Kidney epithelial cell (primary cell): ENCODE results near the gene MLXIPL. TPM values are rescaled to one million over a fixed set of nuclear protein-coding genes. Genes with fewer than 3 reads are reported as not detected.
"Not testable (repeated sequence)": the region's sequence is repeated elsewhere in the genome, so short reads cannot be mapped to it uniquely, and the experiment has no call there.

ENCODE experiments used
- DNase-seq: peaks from one replicate; pipeline ENCODE4 v3.0.0-alpha.2; 2010; ENCODE audit warnings: low read depth
- H3K27me3 ChIP-seq: 2 replicates; pipeline ENCODE4 v1.6.0; 2011; ENCODE audit warnings: low read length; ENCODE audit not compliant: control insufficient read depth, insufficient read depth
- H3K36me3 ChIP-seq: 2 replicates; pipeline ENCODE4 v1.5.1; 2011; ENCODE audit warnings: low read length; ENCODE audit not compliant: control insufficient read depth, insufficient read depth
- H3K4me3 ChIP-seq: 2 replicates; pipeline ENCODE4 v1.5.1; 2011; ENCODE audit warnings: low read depth, mild to moderate bottlenecking, control low read depth, low read length
- total RNA-seq: library from RNA; depleted of rRNA; stranded (reverse); fragments of >200 nt; gene quantifications from 2 replicates; pipeline ENCODE4 v1.2.3, GENCODE V29; 2015
- TF ChIP-seq, protein P1 (sequence below): IDR thresholded peaks from 2 replicates; pipeline ENCODE4 v1.5.1; 2011; ENCODE audit warnings: mild to moderate bottlenecking, moderate library complexity, low read length, control low read depth, inconsistent platforms; ENCODE audit not compliant: insufficient read depth, poor library complexity, severe bottlenecking

Gene MLXIPL
- total RNA-seq, 1 donor from 2014 or later = 0.04 TPM

GRCh38 chr7:73611017-73611555, 13.2 kb downstream of the MLXIPL start:
- Histone ChIP-seq H3K4me3 (no peak overlapping the region), H3K27me3 (peaks cover 2% of the 10 kb centered on the region), H3K36me3 (no peaks in the 10 kb centered on the region)
- TF ChIP-seq, protein P1, sequence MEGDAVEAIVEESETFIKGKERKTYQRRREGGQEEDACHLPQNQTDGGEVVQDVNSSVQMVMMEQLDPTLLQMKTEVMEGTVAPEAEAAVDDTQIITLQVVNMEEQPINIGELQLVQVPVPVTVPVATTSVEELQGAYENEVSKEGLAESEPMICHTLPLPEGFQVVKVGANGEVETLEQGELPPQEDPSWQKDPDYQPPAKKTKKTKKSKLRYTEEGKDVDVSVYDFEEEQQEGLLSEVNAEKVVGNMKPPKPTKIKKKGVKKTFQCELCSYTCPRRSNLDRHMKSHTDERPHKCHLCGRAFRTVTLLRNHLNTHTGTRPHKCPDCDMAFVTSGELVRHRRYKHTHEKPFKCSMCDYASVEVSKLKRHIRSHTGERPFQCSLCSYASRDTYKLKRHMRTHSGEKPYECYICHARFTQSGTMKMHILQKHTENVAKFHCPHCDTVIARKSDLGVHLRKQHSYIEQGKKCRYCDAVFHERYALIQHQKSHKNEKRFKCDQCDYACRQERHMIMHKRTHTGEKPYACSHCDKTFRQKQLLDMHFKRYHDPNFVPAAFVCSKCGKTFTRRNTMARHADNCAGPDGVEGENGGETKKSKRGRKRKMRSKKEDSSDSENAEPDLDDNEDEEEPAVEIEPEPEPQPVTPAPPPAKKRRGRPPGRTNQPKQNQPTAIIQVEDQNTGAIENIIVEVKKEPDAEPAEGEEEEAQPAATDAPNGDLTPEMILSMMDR = no peak
- no peak for DNase-seq

- no peak for DNase-seq
- TF ChIP-seq, protein P1 = no peak
- Histone ChIP-seq H3K27me3 (peaks cover 2% of the 10 kb centered on the region), H3K36me3 (no peaks in the 10 kb centered on the region), H3K4me3 (no peak overlapping the region)
Observed at GRCh38 chr7:73610105-73610504, 14.2 kb downstream of the MLXIPL start.

- DNase-seq, H3K27me3 ChIP-seq, H3K4me3 ChIP-seq, H3K36me3 ChIP-seq: not testable (repeated sequence)
Observed at GRCh38 chr7:73607692-73607983, 16.7 kb downstream of the MLXIPL start.

GRCh38 chr7:73606801-73607691, 17.3 kb downstream of the MLXIPL start:
- TF ChIP-seq, protein P1 = peak; percentile 94
- Histone ChIP-seq H3K4me3 (no peak overlapping the region), H3K27me3 (peaks cover 2% of the 10 kb centered on the region), H3K36me3 (no peaks in the 10 kb centered on the region)
- DNase-seq = no peak

- no peak for DNase-seq
- H3K36me3 ChIP-seq = no peaks in the 10 kb centered on the region
- TF ChIP-seq, protein P1 = no peak
- H3K27me3 ChIP-seq = peaks cover 2% of the 10 kb centered on the region
- H3K4me3 ChIP-seq = no peak overlapping the region
Observed at GRCh38 chr7:73605601-73606220, 18.6 kb downstream of the MLXIPL start.
